GM10266 (cell line): ENCODE data around the gene ACYP2.
"Not testable (repeated sequence)": the region's sequence is repeated elsewhere in the genome, so short reads cannot be mapped to it uniquely, and the experiment has no call there.

Experiments
- DNase-seq: peaks from one replicate; pipeline ENCODE4 v3.0.0; 2012; ENCODE audit errors: extremely low spot score
- TF ChIP-seq, protein P1 (sequence below): IDR thresholded peaks from 2 replicates; pipeline ENCODE4 v1.5.1; 2012; ENCODE audit warnings: mild to moderate bottlenecking, low read depth; ENCODE audit not compliant: control insufficient read depth, insufficient read depth; ENCODE audit errors: missing control alignments

ACYP2 gene

DNA sequence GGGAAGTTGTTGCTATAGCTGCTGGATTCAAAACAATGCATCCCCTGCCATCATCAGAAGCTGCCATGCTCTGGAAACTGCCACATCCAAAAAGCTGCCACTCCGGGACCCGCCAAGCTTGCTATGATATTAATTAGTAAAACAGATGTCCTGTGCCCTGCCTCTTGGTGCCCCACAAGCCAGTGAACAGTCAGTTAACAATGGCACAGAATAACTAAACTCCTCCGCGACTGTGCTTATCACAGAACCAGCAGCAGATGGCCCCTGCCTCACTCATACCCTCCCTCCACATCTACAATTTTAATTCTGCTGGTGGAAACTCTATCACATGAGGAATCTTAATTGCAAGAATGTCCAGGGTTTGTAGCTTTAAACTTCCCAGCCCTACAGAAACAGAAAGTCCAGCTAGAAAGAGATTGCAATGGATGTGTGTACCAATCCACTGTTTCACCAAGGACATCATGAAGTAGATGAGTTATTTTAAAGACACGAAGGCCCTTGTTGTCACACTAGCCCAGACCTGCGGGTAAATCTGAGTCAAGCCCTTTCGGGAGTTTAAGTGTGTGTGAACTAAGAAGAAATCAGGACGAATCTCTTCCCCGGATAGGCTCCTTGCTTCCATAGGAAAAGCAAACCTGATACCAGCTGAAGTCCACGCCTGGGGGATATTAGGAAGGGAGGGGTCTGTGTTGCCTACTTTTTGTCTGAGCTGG lies 7.4 kb upstream of the ACYP2 start:
- DNase-seq = no peak
- TF ChIP-seq, protein P1, sequence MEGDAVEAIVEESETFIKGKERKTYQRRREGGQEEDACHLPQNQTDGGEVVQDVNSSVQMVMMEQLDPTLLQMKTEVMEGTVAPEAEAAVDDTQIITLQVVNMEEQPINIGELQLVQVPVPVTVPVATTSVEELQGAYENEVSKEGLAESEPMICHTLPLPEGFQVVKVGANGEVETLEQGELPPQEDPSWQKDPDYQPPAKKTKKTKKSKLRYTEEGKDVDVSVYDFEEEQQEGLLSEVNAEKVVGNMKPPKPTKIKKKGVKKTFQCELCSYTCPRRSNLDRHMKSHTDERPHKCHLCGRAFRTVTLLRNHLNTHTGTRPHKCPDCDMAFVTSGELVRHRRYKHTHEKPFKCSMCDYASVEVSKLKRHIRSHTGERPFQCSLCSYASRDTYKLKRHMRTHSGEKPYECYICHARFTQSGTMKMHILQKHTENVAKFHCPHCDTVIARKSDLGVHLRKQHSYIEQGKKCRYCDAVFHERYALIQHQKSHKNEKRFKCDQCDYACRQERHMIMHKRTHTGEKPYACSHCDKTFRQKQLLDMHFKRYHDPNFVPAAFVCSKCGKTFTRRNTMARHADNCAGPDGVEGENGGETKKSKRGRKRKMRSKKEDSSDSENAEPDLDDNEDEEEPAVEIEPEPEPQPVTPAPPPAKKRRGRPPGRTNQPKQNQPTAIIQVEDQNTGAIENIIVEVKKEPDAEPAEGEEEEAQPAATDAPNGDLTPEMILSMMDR = no peak

DNA sequence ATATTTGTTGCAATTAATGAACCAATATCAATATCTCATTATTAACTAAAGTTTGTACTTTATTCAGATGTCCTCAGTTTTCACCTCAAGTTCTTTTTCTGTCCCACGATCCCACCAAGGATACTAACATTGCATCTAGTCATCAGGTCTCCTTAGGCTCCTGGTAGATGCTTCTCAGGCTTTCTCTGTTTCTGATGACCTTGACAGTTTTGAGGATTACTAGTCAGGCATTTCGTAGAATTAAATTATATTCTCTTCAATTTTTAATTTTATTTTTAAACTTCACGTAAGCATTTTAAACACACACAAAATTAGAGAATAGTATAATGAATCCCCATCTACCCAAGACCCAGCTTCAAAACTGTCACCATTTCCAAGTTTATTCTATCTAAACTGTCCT lies 5.6 kb upstream of the ACYP2 start:
- TF ChIP-seq, protein P1 = no peak
- DNase-seq = no peak

DNA sequence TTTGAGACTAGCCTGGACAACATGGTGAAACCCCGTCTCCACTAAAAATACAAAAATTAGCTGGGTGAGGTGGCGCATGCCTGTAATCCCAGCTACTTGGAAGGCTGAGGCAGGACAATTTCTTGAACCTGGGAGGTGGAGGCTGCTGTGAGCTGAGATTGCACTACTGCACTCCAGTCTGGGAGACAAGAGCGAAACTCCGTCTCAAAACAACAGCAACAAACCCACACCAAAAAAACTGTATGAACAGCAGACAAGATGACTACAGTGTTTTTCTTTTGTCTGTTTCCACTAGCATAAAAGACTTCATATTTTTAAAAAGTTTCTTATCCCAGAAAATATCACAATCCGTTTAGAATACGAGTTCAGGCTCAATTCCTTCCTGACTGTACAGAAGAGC lies 936 bp upstream of the ACYP2 start:
- not testable (repeated sequence) for DNase-seq

DNA sequence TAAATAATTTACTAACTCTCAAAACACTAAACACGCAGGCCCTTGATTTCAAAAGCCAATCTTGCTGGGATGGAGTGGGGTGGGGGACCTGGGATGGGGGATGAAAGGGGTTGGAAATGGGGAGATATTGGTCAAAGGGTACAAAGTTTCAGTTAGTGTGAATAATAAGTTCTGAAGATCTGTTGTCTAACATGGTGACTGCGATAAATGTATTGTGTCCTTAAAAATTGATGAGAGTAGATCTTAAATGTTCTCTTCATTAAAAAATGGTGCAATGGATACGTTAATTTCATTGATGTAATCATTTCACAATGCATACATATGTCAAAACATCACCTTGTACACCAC lies 505 bp upstream of the ACYP2 start:
- no peak for DNase-seq
- TF ChIP-seq, protein P1 = no peak

DNA sequence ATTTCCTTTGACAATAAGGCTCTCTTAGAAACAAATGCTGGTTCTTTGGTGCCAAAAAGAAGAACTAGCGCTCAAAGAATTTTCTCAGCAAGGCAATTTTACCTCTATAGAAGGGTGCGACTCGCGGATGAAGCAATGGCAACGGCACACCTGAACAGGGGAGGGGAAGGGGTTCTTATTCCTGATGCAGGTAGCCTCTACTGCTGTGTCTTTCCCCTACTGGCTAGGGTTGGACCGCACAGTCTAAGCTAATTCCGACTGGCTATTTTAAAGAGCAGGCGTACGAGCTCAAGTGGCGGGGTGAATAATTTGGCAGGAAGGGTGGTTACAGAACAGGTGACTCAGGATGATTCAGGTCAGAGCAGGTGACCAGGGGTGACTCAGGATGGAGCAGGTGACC lies 1.2 kb downstream of the ACYP2 start:
- not testable (repeated sequence) for DNase-seq

DNA sequence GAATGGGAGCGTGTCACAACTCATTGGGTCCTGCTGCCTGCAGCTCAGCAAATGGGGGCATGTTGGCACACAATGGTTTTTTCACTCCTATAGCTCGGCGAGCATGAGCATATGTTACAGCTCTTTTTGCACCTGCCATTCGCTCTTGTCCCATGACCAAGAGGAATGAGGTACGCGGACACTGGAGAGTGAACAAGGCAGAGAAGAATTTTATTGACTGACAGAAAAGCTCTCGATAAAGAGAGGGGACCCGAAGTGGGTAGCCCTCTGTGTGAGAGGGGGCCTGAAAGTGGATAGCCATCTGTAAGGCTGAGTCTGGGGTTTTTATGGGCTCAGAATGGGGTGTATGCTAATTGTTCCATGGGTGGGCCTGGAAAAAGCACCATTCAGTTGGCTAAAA lies 5.5 kb downstream of the ACYP2 start:
- TF ChIP-seq, protein P1 = no peak
- no peak for DNase-seq

DNA sequence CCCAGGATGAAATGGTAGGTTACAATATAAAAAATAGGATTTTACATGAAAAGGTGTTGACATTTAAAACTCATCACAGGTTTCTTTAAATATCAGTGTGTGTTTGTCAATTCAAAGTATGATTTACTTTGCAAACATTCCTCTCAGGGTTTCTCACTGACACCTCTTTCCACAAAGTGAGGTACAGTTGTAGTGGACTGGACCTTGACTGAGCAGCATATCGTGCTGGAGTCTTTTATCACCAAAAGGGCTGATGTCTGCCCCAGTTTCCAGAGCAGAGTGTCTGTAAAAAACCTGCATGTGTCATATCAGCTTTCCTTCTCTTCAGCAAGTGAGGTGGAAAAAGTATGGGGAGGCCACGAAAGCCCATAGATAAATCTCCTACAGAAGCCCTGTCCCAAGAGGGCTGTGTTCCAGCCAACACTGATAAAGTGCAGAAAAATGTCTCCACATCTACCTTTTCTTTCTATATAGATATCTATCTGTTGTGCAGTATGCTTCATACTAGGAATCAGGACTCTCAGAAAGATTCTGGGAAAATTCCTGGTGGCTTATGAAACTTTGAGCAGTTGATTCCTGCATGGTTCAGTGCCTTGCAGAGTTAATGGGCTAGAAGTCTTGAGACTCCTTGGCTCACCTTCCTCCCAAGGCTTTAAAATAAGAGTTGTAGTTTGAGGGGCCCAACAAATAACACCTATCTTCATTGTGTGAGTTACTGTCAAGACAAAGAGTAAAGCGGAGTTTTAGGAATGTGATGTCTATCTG lies 6.9 kb downstream of the ACYP2 start:
- no peak for DNase-seq
- TF ChIP-seq, protein P1 = no peak

DNA sequence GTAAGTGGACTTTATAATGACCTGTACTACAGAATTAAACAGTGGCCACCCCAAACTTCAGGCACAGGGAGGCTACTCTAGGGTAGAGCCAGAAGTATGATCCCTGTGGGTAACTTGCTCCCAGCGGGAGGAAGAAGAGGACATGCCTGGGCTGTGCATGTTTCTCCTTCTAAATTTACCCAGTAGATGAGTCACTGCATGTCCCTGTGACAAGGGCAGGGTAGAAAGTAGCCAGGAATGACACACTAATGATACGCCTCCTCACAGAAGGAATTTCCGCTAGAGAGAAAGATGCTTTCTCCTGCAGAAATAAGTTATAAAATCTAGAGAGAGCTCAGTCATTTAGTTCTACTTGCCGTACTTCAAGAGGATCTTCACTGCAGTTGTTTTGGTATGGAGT lies 7.5 kb downstream of the ACYP2 start:
- TF ChIP-seq, protein P1 = no peak
- DNase-seq = no peak

DNA sequence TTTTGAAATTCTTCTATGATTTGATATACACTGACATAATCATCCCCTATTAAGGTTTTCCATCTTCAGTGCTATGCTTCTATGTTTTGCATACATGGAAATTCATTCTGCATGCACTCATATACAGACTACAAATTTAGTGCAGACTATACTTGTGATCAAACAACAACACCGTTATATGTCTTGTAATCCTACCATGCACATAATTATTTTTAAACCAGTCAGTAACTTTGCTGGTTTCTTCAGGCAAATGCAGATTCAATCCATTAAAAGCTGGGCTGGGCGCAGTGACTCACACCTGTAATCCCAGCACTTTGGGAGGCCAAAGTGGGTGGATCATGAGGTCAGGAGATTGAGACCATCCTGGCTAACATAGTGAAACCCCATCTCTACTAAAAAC lies 11.8 kb downstream of the ACYP2 start:
- DNase-seq = not testable (repeated sequence)
